H9 (cell line): ENCODE measurements around the gene CYB5R3. TPM values are rescaled to one million over a fixed set of nuclear protein-coding genes. Genes with fewer than 3 reads are reported as not detected.

Source experiments
- DNase-seq: peaks from one replicate; pipeline ENCODE4 v3.0.0-alpha.2; 2017
- H2AFZ ChIP-seq: one replicate; pipeline ENCODE4 v1.6.1; 2013; ENCODE audit warnings: mild to moderate bottlenecking, low read length, control low read depth, moderate library complexity
- H2AK5ac ChIP-seq: 2 replicates; pipeline ENCODE4 v1.6.1; 2013; ENCODE audit warnings: low read length, control low read depth, mixed read lengths; ENCODE audit not compliant: insufficient read length
- H2BK120ac ChIP-seq: one replicate; pipeline ENCODE4 v1.6.1; 2013; ENCODE audit warnings: low read depth, mild to moderate bottlenecking, low read length, control low read depth, inconsistent platforms; ENCODE audit not compliant: poor library complexity, severe bottlenecking
- H2BK12ac ChIP-seq: 2 replicates; pipeline ENCODE4 v1.6.1; 2013; ENCODE audit warnings: low read length, control low read depth, mixed read lengths, low read depth; ENCODE audit not compliant: insufficient read length
- H2BK15ac ChIP-seq: 2 replicates; pipeline ENCODE4 v1.6.1; 2013; ENCODE audit warnings: low read depth, low read length, control low read depth
- H2BK20ac ChIP-seq: one replicate; pipeline ENCODE4 v1.6.1; 2013; ENCODE audit warnings: low read depth, mild to moderate bottlenecking, low read length, control low read depth, inconsistent platforms; ENCODE audit not compliant: poor library complexity, severe bottlenecking
- H2BK5ac ChIP-seq: 2 replicates; pipeline ENCODE4 v1.6.1; 2013; ENCODE audit warnings: low read length, control low read depth, mixed read lengths; ENCODE audit not compliant: insufficient read length
- H3K14ac ChIP-seq: 2 replicates; pipeline ENCODE4 v1.6.1; 2013; ENCODE audit warnings: low read length, control low read depth; ENCODE audit not compliant: insufficient read depth
- H3K18ac ChIP-seq: 2 replicates; pipeline ENCODE4 v1.6.1; 2013; ENCODE audit warnings: low read depth, mild to moderate bottlenecking, mixed read lengths, low read length, control low read depth; ENCODE audit not compliant: insufficient read length
- H3K23ac ChIP-seq: 2 replicates; pipeline ENCODE4 v1.6.1; 2013; ENCODE audit warnings: low read length, control low read depth, mixed read lengths, low read depth; ENCODE audit not compliant: insufficient read length
- H3K23me2 ChIP-seq: 2 replicates; pipeline ENCODE4 v1.6.1; 2013; ENCODE audit warnings: low read depth, mild to moderate bottlenecking, mixed read lengths, low read length, control low read depth; ENCODE audit not compliant: insufficient read length, poor library complexity, severe bottlenecking
- H3K27ac ChIP-seq: 2 replicates; pipeline ENCODE4 v1.5.1; 2013; ENCODE audit warnings: low read length, control low read depth, mixed read lengths, low read depth; ENCODE audit not compliant: insufficient read length
- H3K27me3 ChIP-seq: 2 replicates; pipeline ENCODE4 v1.6.1; 2013; ENCODE audit warnings: low read length, control low read depth, inconsistent platforms; ENCODE audit not compliant: insufficient read depth
- H3K4ac ChIP-seq: 2 replicates; pipeline ENCODE4 v1.6.1; 2013; ENCODE audit warnings: low read depth, mild to moderate bottlenecking, control low read depth, inconsistent platforms, low read length, moderate library complexity
- H3K4me1 ChIP-seq: 2 replicates; pipeline ENCODE4 v1.6.1; 2013; ENCODE audit warnings: low read length, control low read depth, inconsistent platforms; ENCODE audit not compliant: insufficient read depth
- H3K4me2 ChIP-seq: 2 replicates; pipeline ENCODE4 v1.6.1; 2013; ENCODE audit warnings: low read length, control low read depth, mixed read lengths; ENCODE audit not compliant: insufficient read length, insufficient read depth
- H3K56ac ChIP-seq: 2 replicates; pipeline ENCODE4 v1.6.1; 2013; ENCODE audit warnings: low read depth, mild to moderate bottlenecking, mixed read lengths, low read length, control low read depth; ENCODE audit not compliant: insufficient read length
- H3K79me1 ChIP-seq: 2 replicates; pipeline ENCODE4 v1.6.1; 2013; ENCODE audit warnings: low read depth, mild to moderate bottlenecking, moderate library complexity, low read length, control low read depth, inconsistent platforms; ENCODE audit not compliant: insufficient read depth, poor library complexity, severe bottlenecking
- H3K79me2 ChIP-seq: 2 replicates; pipeline ENCODE4 v1.6.1; 2013; ENCODE audit warnings: low read length, control low read depth, inconsistent platforms; ENCODE audit not compliant: insufficient read depth
- H3K9ac ChIP-seq: 2 replicates; pipeline ENCODE4 v1.6.1; 2013; ENCODE audit warnings: low read length, control low read depth, mixed read lengths; ENCODE audit not compliant: insufficient read length; ENCODE audit errors: extremely low read depth
- H3K9me3 ChIP-seq: one replicate; pipeline ENCODE4 v1.6.1; 2013; ENCODE audit warnings: low read depth, low read length, inconsistent platforms; ENCODE audit not compliant: control insufficient read depth
- H3T11ph ChIP-seq: one replicate; pipeline ENCODE4 v1.6.1; 2013; ENCODE audit warnings: mild to moderate bottlenecking, low read length, control low read depth, inconsistent platforms
- H4K20me1 ChIP-seq: one replicate; pipeline ENCODE4 v1.6.1; 2013; ENCODE audit not compliant: control insufficient read depth, insufficient read length, insufficient read depth
- H4K5ac ChIP-seq: 2 replicates; pipeline ENCODE4 v1.6.1; 2013; ENCODE audit warnings: low read depth, mild to moderate bottlenecking, mixed read lengths, low read length, control low read depth; ENCODE audit not compliant: insufficient read length
- H4K8ac ChIP-seq: replicated peaks from 2 replicates; pipeline ENCODE4 v1.6.1; 2013; ENCODE audit warnings: low read length, control low read depth, mixed read lengths, low read depth; ENCODE audit not compliant: insufficient read length
- H4K91ac ChIP-seq: 2 replicates; pipeline ENCODE4 v1.6.1; 2013; ENCODE audit warnings: low read depth, mild to moderate bottlenecking, moderate library complexity, mixed read lengths, low read length, control low read depth; ENCODE audit not compliant: insufficient read length
- H3K27ac Mint-ChIP-seq, 3 experiments: 2 replicates in 2 of 3; 3 replicates in 1 of 3; pipeline ENCODE4 v1.8.0; 2020 to 2021; ENCODE audit warnings: mixed read lengths in 3 of 3, mild to moderate bottlenecking in 1 of 3, moderate library complexity in 1 of 3
- H3K27me3 Mint-ChIP-seq: 2 replicates; pipeline ENCODE4 v1.8.0; 2021; ENCODE audit warnings: low read depth, mild to moderate bottlenecking, moderate library complexity, mixed read lengths
- H3K36me3 Mint-ChIP-seq, 3 experiments: 2 replicates in 2 of 3; 3 replicates in 1 of 3; pipeline ENCODE4 v1.8.0; 2020 to 2021; ENCODE audit warnings: low read depth in 3 of 3, mixed read lengths in 3 of 3; ENCODE audit not compliant: insufficient read depth in 1 of 3
- H3K4me1 Mint-ChIP-seq, 2 experiments: 2 replicates each; pipeline ENCODE4 v1.8.0; 2020; ENCODE audit warnings: mixed read lengths in 2 of 2
- H3K4me3 Mint-ChIP-seq, 2 experiments: 2 replicates in 1 of 2; 3 replicates in 1 of 2; pipeline ENCODE4 v1.8.0; 2020 to 2021; ENCODE audit warnings: mild to moderate bottlenecking in 2 of 2, mixed read lengths in 2 of 2, moderate library complexity in 1 of 2
- H3K9me3 Mint-ChIP-seq, 2 experiments: 2 replicates in 1 of 2; 3 replicates in 1 of 2; pipeline ENCODE4 v1.8.0; 2020; ENCODE audit warnings: mild to moderate bottlenecking in 2 of 2, mixed read lengths in 2 of 2, moderate library complexity in 1 of 2
- CTCF ChIP-seq: fragments of 200-600 bp; sonication (generic); conservative IDR thresholded peaks from 3 replicates; pipeline ENCODE4 v1.8.0; 2021; ENCODE audit warnings: antibody characterized with exemption, mild to moderate bottlenecking
- WGBS: extraction: QIAGEN DNeasy Blood & Tissue Kit; methylation state at CpG from one replicate; pipeline ENCODE4 v1.1.7; 2013; ENCODE audit warnings: missing lambda C conversion rate, low lambda C conversion rate, mixed read lengths; ENCODE audit not compliant: insufficient read length; ENCODE audit errors: extremely low coverage; 5-methylcytosine and 5-hydroxymethylcytosine counted together
- total RNA-seq: library from RNA; stranded (reverse); gene quantifications from 2 replicates; pipeline ENCODE4 v1.2.1, GENCODE V29; 2021

The CYB5R3 gene
- total RNA-seq, 1 experiment from 2014 or later, result 97.4 TPM

- H2AK5ac ChIP-seq, result no peak overlapping the region
- no peak overlapping the region for H2AFZ ChIP-seq
- H3K4me1 Mint-ChIP-seq, result peaks cover under 1 to 4% of the 10 kb centered on the region in 2 experiments
- H4K20me1 ChIP-seq, result no peaks in the 10 kb centered on the region
- H4K91ac ChIP-seq, result no peak overlapping the region
- peaks cover 50 to 87% (median 82%) of the 10 kb centered on the region in 3 experiments for H3K36me3 Mint-ChIP-seq
- H2BK5ac ChIP-seq, result no peak overlapping the region
- no peak overlapping the region for H2BK15ac ChIP-seq
- peaks cover 20% of the 10 kb centered on the region; the same call in 1 of the 2 replicates for H3K79me2 ChIP-seq
- H3K27me3 Mint-ChIP-seq, result no peaks in the 10 kb centered on the region
- H4K8ac ChIP-seq, result no peak overlapping the region
- no peak overlapping the region for H3K23ac ChIP-seq
- H3K4me3 Mint-ChIP-seq, result no peak overlapping the region
- no peaks in the 10 kb centered on the region for H3K4me1 ChIP-seq
- peaks cover 18% of the 10 kb centered on the region for H3K79me1 ChIP-seq
- WGBS, result no CpG with 5 or more reads among the region's 2 CpGs
- TF ChIP-seq CTCF, result no peak
- H3K56ac ChIP-seq, result no peak overlapping the region
- H2BK20ac ChIP-seq, result no peak overlapping the region
- no peaks in the 10 kb centered on the region for H3K23me2 ChIP-seq
- H3K27me3 ChIP-seq, result no peaks in the 10 kb centered on the region
- peak overlapping the region in 1 of 3 experiments; percentile 24; a peak in 2 of 7 replicates for H3K27ac Mint-ChIP-seq
- H3K4ac ChIP-seq, result no peak overlapping the region
- no peak overlapping the region for H3T11ph ChIP-seq
- H3K18ac ChIP-seq, result no peak overlapping the region
- H2BK120ac ChIP-seq, result no peak overlapping the region
- peaks cover 6 to 16% of the 10 kb centered on the region in 2 experiments; a peak in 4 of 5 replicates for H3K9me3 Mint-ChIP-seq
- H3K9ac ChIP-seq, result no peak overlapping the region
- H3K14ac ChIP-seq, result no peak overlapping the region
- no peak overlapping the region for H3K4me2 ChIP-seq
- H3K27ac ChIP-seq, result no peak overlapping the region
- no peak overlapping the region for H2BK12ac ChIP-seq
- no peak for DNase-seq
- no peaks in the 10 kb centered on the region for H3K9me3 ChIP-seq
- H4K5ac ChIP-seq, result no peak overlapping the region
Observed at GRCh38 chr22:42603427-42603826, 45.8 kb downstream of the CYB5R3 start.
